GM12878 (cell line): Measurements from ENCODE around the gene RSPRY1. TPM values are rescaled to one million over a fixed set of nuclear protein-coding genes. Genes with fewer than 3 reads are reported as not detected.

Experiments
- CBX3 ChIP-seq: fragments of 200-600 bp; sonication (generic); IDR thresholded peaks from 2 replicates; pipeline ENCODE4 v1.6.1; 2016; ENCODE audit warnings: low read depth, borderline replicate concordance
- IKZF2 ChIP-seq, 2 experiments: fragments of 450-650 bp; IDR thresholded peaks; 2 replicates each; pipeline ENCODE4 v1.6.1; 2017; ENCODE audit warnings: mild to moderate bottlenecking in 2 of 2, moderate library complexity in 2 of 2
- KLF5 ChIP-seq: fragments of 450-650 bp; IDR thresholded peaks from 2 replicates; pipeline ENCODE4 v1.6.1; 2014; ENCODE audit warnings: mild to moderate bottlenecking; ENCODE audit not compliant: partially characterized antibody
- NR2F1 ChIP-seq: fragments of 450-650 bp; conservative IDR thresholded peaks from 2 replicates; pipeline ENCODE4 v1.6.1; 2017; ENCODE audit warnings: mild to moderate bottlenecking
- TCF3 ChIP-seq: IDR thresholded peaks from 2 replicates; pipeline ENCODE4 v1.6.1; 2012; ENCODE audit warnings: low read depth, mild to moderate bottlenecking, low read length, borderline replicate concordance; ENCODE audit not compliant: insufficient read depth
- YBX1 ChIP-seq: fragments of 450-650 bp; IDR thresholded peaks from 2 replicates; pipeline ENCODE4 v1.6.1; 2016; ENCODE audit warnings: antibody characterized with exemption
- ZNF24 ChIP-seq: fragments of 450-650 bp; IDR thresholded peaks from 2 replicates; pipeline ENCODE4 v1.6.1; 2017; ENCODE audit warnings: antibody characterized with exemption, mild to moderate bottlenecking
- polyA plus RNA-seq, 11 experiments: library from polyadenylated mRNA; depleted of rRNA in 4 of 11; unstranded in 6 of 11; stranded (reverse) in 5 of 11; fragments of >200 nt; fragmentation: Nextera tagmentation in 4 of 11; fragmentation: Illumina TruSeq in 1 of 11; extraction: Ambion mirVana in 4 of 11; extraction: Trizol in 1 of 11; gene quantifications; 1 replicate in 1 of 11; 2 replicates in 10 of 11; pipeline versions ENCODE4 v1.2.1 to v1.2.3, GENCODE V29; 2011 to 2016; ENCODE audit warnings: inconsistent platforms in 2 of 11, missing spikeins in 2 of 11, low read depth in 1 of 11
- total RNA-seq, 4 experiments: library from RNA; depleted of rRNA in 3 of 4; stranded (reverse); fragments of >200 nt in 3 of 4; fragmentation: Illumina TruSeq in 1 of 4; extraction: Trizol in 1 of 4; gene quantifications; 2 replicates each; pipeline versions ENCODE4 v1.2.1 to v1.2.3, GENCODE V29; 2013 to 2021
- TF ChIP-seq, protein P1 (sequence below): fragments of 450-650 bp; conservative IDR thresholded peaks from 2 replicates; pipeline ENCODE4 v1.6.1; 2017; ENCODE audit warnings: mild to moderate bottlenecking, moderate library complexity
- TF ChIP-seq, protein P2 (sequence below): fragments of 450-650 bp; IDR thresholded peaks from 2 replicates; pipeline ENCODE4 v1.6.1; 2017; ENCODE audit warnings: low read depth, mild to moderate bottlenecking, moderate library complexity

The RSPRY1 gene
- total and polyA plus RNA-seq, 10 of the 15 experiments (the other 5 are each of a cell fraction or from before 2014, with no cell fraction given): 18.5 to 57.0 (median 41.2) TPM

DNA sequence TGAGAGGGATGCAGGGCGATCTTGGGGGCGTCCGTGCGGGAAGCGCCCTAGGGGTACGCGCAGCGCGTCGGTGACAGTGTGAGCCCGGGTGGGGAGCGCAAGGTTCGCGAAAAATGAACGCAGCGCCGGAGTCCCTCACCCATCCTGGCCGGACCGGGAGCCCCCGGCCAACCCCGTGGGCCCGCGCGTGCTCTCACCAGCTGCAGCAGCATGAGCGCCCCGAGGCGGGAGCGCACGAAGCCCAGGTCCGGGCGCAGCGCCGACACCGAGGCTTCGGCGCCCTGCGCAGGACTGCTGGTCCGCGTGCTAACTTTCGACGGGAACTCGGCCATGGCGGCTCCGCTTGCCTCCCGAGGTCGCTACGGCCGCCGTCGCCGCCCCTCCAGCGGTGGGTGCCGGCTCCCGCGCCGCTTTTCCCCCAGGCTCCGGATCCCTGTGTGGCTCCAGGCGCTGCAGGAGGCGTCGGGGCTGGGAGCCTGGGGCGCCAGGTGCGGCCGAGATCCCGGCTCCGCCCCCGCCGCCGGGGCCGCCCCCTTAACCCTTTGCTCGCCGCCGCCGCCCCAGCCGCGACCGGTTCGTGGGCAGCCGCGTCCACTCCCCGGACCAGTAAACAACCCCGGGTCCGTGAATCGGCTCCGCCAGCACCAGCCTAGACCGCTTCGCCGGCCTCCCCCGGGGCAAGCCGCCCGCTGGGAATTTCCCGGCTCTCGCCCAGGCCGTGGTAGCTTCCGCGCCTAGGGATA lies 98.3 kb downstream of the RSPRY1 start, which contains the start of gene PLLP (continued):
- TF ChIP-seq, protein P1, sequence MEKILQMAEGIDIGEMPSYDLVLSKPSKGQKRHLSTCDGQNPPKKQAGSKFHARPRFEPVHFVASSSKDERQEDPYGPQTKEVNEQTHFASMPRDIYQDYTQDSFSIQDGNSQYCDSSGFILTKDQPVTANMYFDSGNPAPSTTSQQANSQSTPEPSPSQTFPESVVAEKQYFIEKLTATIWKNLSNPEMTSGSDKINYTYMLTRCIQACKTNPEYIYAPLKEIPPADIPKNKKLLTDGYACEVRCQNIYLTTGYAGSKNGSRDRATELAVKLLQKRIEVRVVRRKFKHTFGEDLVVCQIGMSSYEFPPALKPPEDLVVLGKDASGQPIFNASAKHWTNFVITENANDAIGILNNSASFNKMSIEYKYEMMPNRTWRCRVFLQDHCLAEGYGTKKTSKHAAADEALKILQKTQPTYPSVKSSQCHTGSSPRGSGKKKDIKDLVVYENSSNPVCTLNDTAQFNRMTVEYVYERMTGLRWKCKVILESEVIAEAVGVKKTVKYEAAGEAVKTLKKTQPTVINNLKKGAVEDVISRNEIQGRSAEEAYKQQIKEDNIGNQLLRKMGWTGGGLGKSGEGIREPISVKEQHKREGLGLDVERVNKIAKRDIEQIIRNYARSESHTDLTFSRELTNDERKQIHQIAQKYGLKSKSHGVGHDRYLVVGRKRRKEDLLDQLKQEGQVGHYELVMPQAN: peak; percentile 56; the same call in 1 of the 2 replicates
- TF ChIP-seq, protein P2, sequence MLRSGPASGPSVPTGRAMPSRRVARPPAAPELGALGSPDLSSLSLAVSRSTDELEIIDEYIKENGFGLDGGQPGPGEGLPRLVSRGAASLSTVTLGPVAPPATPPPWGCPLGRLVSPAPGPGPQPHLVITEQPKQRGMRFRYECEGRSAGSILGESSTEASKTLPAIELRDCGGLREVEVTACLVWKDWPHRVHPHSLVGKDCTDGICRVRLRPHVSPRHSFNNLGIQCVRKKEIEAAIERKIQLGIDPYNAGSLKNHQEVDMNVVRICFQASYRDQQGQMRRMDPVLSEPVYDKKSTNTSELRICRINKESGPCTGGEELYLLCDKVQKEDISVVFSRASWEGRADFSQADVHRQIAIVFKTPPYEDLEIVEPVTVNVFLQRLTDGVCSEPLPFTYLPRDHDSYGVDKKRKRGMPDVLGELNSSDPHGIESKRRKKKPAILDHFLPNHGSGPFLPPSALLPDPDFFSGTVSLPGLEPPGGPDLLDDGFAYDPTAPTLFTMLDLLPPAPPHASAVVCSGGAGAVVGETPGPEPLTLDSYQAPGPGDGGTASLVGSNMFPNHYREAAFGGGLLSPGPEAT: 0 out of 2 replicates have a peak, but pooled peaks have one; percentile 19
- peak in 1 of 2 experiments; percentile 46; a peak in 2 of 4 replicates for TF ChIP-seq IKZF2 (IDR thresholded peaks at IDR 0.05)
- no peak for TF ChIP-seq CBX3
- TF ChIP-seq TCF3: 0 out of 2 replicates have a peak, but pooled peaks have one; percentile 43
- no peak for TF ChIP-seq YBX1
- TF ChIP-seq ZNF24: 0 out of 2 replicates have a peak, but pooled peaks have one; percentile 35
- peak; percentile 53; the same call in 1 of the 2 replicates for TF ChIP-seq NR2F1
- no peak for TF ChIP-seq KLF5
